GM23248 (cell line): ENCODE data around the gene LIPG. TPM values are rescaled to one million over a fixed set of nuclear protein-coding genes. Genes with fewer than 3 reads are reported as not detected.

Experiments used
- DNase-seq: peaks from one replicate; pipeline ENCODE4 v3.0.0-alpha.2; 2015
- H2AFZ ChIP-seq: fragments of 200-600 bp; sonication (generic); 2 replicates; pipeline ENCODE4 v1.6.1; 2016; ENCODE audit warnings: antibody characterized with exemption
- H3F3A ChIP-seq: fragments of 200-600 bp; sonication (generic); 2 replicates; pipeline ENCODE4 v1.6.1; 2016; ENCODE audit warnings: mild to moderate bottlenecking, antibody characterized with exemption, mixed run types; ENCODE audit not compliant: insufficient read depth
- H3K27ac ChIP-seq: fragments of 200-600 bp; sonication (generic); 2 replicates; pipeline ENCODE4 v1.5.1; 2016; ENCODE audit warnings: mild to moderate bottlenecking
- H3K27me3 ChIP-seq: fragments of 200-600 bp; sonication (generic); replicated peaks from 2 replicates; pipeline ENCODE4 v1.6.1; 2016; ENCODE audit warnings: mild to moderate bottlenecking; ENCODE audit not compliant: insufficient read depth
- H3K36me3 ChIP-seq: fragments of 200-600 bp; sonication (generic); 2 replicates; pipeline ENCODE4 v1.6.1; 2016; ENCODE audit warnings: low read depth, mild to moderate bottlenecking
- H3K4me1 ChIP-seq: fragments of 200-600 bp; sonication (generic); 2 replicates; pipeline ENCODE4 v1.6.1; 2016; ENCODE audit warnings: mild to moderate bottlenecking; ENCODE audit not compliant: insufficient read depth
- H3K4me2 ChIP-seq: fragments of 200-600 bp; sonication (generic); one replicate; pipeline ENCODE4 v1.6.1; 2016; ENCODE audit warnings: mild to moderate bottlenecking; ENCODE audit not compliant: unreplicated experiment
- H3K4me3 ChIP-seq: fragments of 200-600 bp; sonication (generic); 2 replicates; pipeline ENCODE4 v1.5.1; 2016; ENCODE audit warnings: mild to moderate bottlenecking
- H3K79me2 ChIP-seq: fragments of 200-600 bp; sonication (generic); 2 replicates; pipeline ENCODE4 v1.6.1; 2016; ENCODE audit warnings: mild to moderate bottlenecking; ENCODE audit not compliant: insufficient read depth
- H3K9ac ChIP-seq: fragments of 200-600 bp; sonication (generic); 2 replicates; pipeline ENCODE4 v1.6.1; 2016; ENCODE audit warnings: mild to moderate bottlenecking
- H3K9me2 ChIP-seq: fragments of 200-600 bp; sonication (generic); 2 replicates; pipeline ENCODE4 v1.6.1; 2016; ENCODE audit warnings: mixed run types, mild to moderate bottlenecking, moderate library complexity; ENCODE audit not compliant: insufficient read depth
- H3K9me3 ChIP-seq: fragments of 200-600 bp; sonication (generic); one replicate; pipeline ENCODE4 v1.6.1; 2017; ENCODE audit warnings: low read depth
- H4K20me1 ChIP-seq: fragments of 200-600 bp; sonication (generic); 2 replicates; pipeline ENCODE4 v1.6.0; 2016; ENCODE audit not compliant: insufficient read depth
- EZH2 ChIP-seq: fragments of 200-600 bp; sonication (generic); IDR thresholded peaks from 2 replicates; pipeline ENCODE4 v1.6.1; 2018; ENCODE audit warnings: antibody characterized with exemption, mild to moderate bottlenecking; ENCODE audit not compliant: insufficient read depth, poor library complexity, severe bottlenecking
- EZH2phosphoT487 ChIP-seq: fragments of 200-600 bp; sonication (generic); IDR thresholded peaks from 2 replicates; pipeline ENCODE4 v1.6.1; 2018; ENCODE audit warnings: antibody characterized with exemption, moderate library complexity, mild to moderate bottlenecking, low read depth; ENCODE audit not compliant: insufficient read depth
- WGBS, 2 experiments: methylation state at CpG; one replicate each; pipeline ENCODE4 v1.1.6; 2015 to 2017; ENCODE audit warnings: low lambda C conversion rate in 2 of 2, low coverage in 1 of 2; ENCODE audit errors: missing lambda C conversion rate in 2 of 2; 5-methylcytosine and 5-hydroxymethylcytosine counted together
- in situ Hi-C: fragments of 300-500 bp; cut with MboI; formaldehyde crosslinking; loops from 2 replicates; pipeline ENCODE4 v1.15.0; 2020
- polyA plus RNA-seq: library from polyadenylated mRNA; unstranded; fragments of >200 nt; fragmentation: Nextera tagmentation; extraction: Ambion mirVana; gene quantifications from 2 replicates; pipeline ENCODE4 v1.2.1, GENCODE V29; 2016
- total RNA-seq: library from RNA; depleted of rRNA; stranded (reverse); fragments of >200 nt; shearing (Covaris generic); gene quantifications from 2 replicates; pipeline ENCODE4 v1.2.3, GENCODE V29; 2014

The LIPG gene
- total and polyA plus RNA-seq, 2 experiments from 2014 or later: 0.38 to 0.43 TPM

DNA sequence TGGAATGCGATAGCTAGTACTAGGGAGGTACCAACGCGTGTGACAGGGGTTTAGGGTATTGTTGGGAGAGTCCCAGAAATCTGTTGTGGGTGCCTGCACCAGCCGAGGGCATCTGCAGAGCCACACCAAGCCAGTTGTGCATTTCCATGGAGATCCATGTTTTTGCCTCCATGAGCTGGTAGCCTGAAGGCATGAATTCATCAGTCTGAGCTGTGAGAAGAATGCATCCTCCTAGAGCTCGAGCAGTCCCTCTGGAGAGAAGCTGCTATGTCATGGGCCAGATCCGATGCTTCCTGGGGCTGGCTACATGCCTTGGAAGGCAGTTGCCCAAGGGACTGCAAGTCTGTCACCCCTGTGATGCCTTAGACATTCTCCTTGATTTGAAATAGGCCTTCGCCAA lies 57.9 kb downstream of the LIPG start:
- in situ Hi-C loops: no loop called here
- Histone ChIP-seq H4K20me1 (no peaks in the 10 kb centered on the region), H3K27ac (no peak overlapping the region), H3K9me3 (no peaks in the 10 kb centered on the region), H3K79me2 (no peaks in the 10 kb centered on the region), H3K9ac (no peak overlapping the region), H3K27me3 (peaks cover 17% of the 10 kb centered on the region; the same call in 1 of the 2 replicates), H3K36me3 (no peaks in the 10 kb centered on the region), H3K4me3 (no peak overlapping the region), H2AFZ (no peak overlapping the region), H3K9me2 (no peaks in the 10 kb centered on the region), H3F3A (no peaks in the 10 kb centered on the region), H3K4me1 (peaks cover 2% of the 10 kb centered on the region; the same call in 1 of the 2 replicates), H3K4me2 (no peak overlapping the region)
- WGBS, 2 experiments: 13 to 17% methylated on average over 6 to 7 of the region's 7 CpGs
- peak; percentile 71 for DNase-seq
- TF ChIP-seq EZH2phosphoT487: no peak
- TF ChIP-seq EZH2: no peak

DNA sequence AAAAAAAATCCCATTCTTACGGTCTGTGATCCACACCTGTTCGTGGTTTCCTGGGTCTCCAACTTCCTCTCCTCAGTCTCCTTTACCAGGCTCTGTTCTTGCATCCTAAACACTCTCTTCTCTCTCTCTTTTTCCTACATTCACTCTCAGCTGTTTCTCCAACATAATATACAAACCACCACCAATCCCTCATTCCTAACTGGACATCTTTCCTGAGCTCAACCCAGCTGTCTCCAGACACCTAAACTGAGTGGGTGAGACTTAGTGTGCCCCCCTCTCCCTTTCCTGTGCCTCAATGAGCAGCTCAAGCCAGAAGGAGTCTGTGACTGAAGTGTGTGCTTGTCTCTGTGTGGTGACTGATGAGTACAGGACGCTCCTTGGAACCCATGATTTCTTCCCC lies 59.4 kb downstream of the LIPG start:
- Histone ChIP-seq H3K9me3 (no peaks in the 10 kb centered on the region), H3K9me2 (no peaks in the 10 kb centered on the region), H3K4me2 (no peak overlapping the region), H3K4me3 (no peak overlapping the region), H3K9ac (no peak overlapping the region), H3K4me1 (peaks cover 7% of the 10 kb centered on the region; the same call in 1 of the 2 replicates), H3K79me2 (no peaks in the 10 kb centered on the region), H4K20me1 (no peaks in the 10 kb centered on the region), H3K27ac (no peak overlapping the region), H3K36me3 (no peaks in the 10 kb centered on the region), H3F3A (no peaks in the 10 kb centered on the region), H2AFZ (no peak overlapping the region), H3K27me3 (peaks cover 17% of the 10 kb centered on the region; the same call in 1 of the 2 replicates)
- in situ Hi-C loops: no loop called here
- 29 to 44% methylated on average over 3 of the region's 3 CpGs for WGBS, 2 experiments
- no peak for TF ChIP-seq EZH2
- no peak for TF ChIP-seq EZH2phosphoT487
- DNase-seq: no peak

DNA sequence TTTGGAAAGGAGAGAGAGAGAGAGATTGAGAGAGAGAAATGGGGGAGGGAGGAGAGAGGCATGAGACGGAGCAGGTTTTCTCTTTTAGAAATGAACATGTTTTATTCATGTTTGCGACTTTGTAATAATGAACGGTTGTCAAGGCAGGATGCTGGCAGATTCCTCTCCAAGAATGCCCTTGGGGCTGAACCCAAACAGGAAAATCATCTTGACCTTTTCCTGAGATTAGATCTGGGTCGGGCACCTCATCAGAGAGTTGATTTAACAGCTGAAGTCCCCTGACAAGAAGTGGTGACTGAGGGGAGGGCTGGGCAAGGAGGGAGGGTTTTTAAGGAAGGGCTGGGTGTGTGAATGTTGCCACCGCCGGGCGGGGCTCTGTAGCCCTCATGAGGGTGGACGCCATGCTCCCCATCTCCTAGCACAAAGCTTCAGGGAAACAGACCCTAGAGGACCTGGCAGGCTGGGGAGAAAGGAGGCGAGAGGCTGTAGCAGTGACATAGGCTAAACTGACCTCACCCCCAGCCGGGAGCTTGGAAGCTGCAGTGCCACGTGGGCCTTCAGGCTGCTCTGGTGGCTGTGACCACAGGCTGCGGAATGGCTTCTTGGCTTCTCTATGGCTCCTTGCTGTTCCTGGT lies 60.0 kb downstream of the LIPG start:
- H3K79me2 ChIP-seq: no peaks in the 10 kb centered on the region
- WGBS, 2 experiments: 63 to 69% methylated on average over 8 to 12 of the region's 12 CpGs
- in situ Hi-C loops: no loop called here
- H3F3A ChIP-seq: no peaks in the 10 kb centered on the region
- H3K9me3 ChIP-seq: no peaks in the 10 kb centered on the region
- H3K4me2 ChIP-seq: no peak overlapping the region
- DNase-seq: no peak
- H3K4me3 ChIP-seq: no peak overlapping the region
- no peak overlapping the region for H3K27ac ChIP-seq
- no peaks in the 10 kb centered on the region for H3K9me2 ChIP-seq
- H3K9ac ChIP-seq: no peak overlapping the region
- peaks cover 17% of the 10 kb centered on the region; the same call in 1 of the 2 replicates for H3K27me3 ChIP-seq
- no peak for TF ChIP-seq EZH2
- TF ChIP-seq EZH2phosphoT487: no peak
- H2AFZ ChIP-seq: no peak overlapping the region
- H3K36me3 ChIP-seq: no peaks in the 10 kb centered on the region
- H3K4me1 ChIP-seq: peaks cover 7% of the 10 kb centered on the region; the same call in 1 of the 2 replicates
- no peaks in the 10 kb centered on the region for H4K20me1 ChIP-seq

DNA sequence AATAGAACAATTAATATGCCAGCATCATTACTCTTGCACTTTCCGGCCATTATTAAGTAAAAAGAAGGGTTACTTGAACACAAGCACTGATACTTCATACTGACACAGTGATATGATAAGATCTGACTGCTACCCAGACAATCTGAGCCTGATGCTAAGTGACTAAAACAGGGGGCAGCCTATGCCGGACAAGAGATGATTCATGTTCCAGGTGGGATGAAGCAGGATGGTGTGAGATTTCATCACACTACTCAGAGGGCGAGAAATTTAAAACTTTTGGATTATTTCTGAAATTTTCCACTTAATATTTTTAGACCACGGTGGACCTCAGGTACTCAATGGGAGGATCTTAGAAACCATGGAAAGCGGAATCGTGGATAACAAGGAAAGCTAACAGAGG lies 61.7 kb downstream of the LIPG start:
- H3K4me2 ChIP-seq: no peak overlapping the region
- in situ Hi-C loops: no loop called here
- TF ChIP-seq EZH2phosphoT487 (no peak), EZH2 (no peak)
- no peaks in the 10 kb centered on the region for H3K36me3 ChIP-seq
- H3K9ac ChIP-seq: no peak overlapping the region
- H3F3A ChIP-seq: no peaks in the 10 kb centered on the region
- H4K20me1 ChIP-seq: no peaks in the 10 kb centered on the region
- peaks cover 17% of the 10 kb centered on the region; the same call in 1 of the 2 replicates for H3K27me3 ChIP-seq
- H3K4me3 ChIP-seq: no peak overlapping the region
- H3K4me1 ChIP-seq: peaks cover 7% of the 10 kb centered on the region; the same call in 1 of the 2 replicates
- no peaks in the 10 kb centered on the region for H3K79me2 ChIP-seq
- no peaks in the 10 kb centered on the region for H3K9me3 ChIP-seq
- no peaks in the 10 kb centered on the region for H3K9me2 ChIP-seq
- H2AFZ ChIP-seq: no peak overlapping the region
- H3K27ac ChIP-seq: no peak overlapping the region
- no peak for DNase-seq
- WGBS, 2 experiments: 75 to 77% methylated on average over 6 of the region's 6 CpGs
